GM10248 (cell line): ENCODE measurements around the gene LAMTOR2.

Experiments used
- CTCF ChIA-PET: fragments of 300-600 bp; sonication (Branson Sonifier 250); formaldehyde crosslinking; extraction: SDS; loops from one replicate; lab custom pipeline; 2021; ENCODE audit warnings: antibody characterized with exemption; lab: Yijun Ruan, JAX
- POLR2A ChIA-PET: fragments of 350-650 bp; sonication (Branson Sonifier 250); formaldehyde crosslinking; extraction: SDS; loops from one replicate; lab custom pipeline; 2020; ENCODE audit warnings: antibody characterized with exemption; lab: Yijun Ruan, JAX
- DNase-seq: peaks from one replicate; pipeline ENCODE4 v3.0.0; 2012; ENCODE audit errors: extremely low spot score
- TF ChIP-seq, protein P1 (sequence below): IDR thresholded peaks from 2 replicates; pipeline ENCODE4 v1.5.1; 2012; ENCODE audit warnings: mild to moderate bottlenecking, low read depth; ENCODE audit errors: extremely low read depth, missing control alignments, control extremely low read depth

LAMTOR2 gene

GRCh38 chr1:156090138-156090839 lies 35.7 kb downstream of the LAMTOR2 start:
- POLR2A ChIA-PET: no interaction called here

DNA sequence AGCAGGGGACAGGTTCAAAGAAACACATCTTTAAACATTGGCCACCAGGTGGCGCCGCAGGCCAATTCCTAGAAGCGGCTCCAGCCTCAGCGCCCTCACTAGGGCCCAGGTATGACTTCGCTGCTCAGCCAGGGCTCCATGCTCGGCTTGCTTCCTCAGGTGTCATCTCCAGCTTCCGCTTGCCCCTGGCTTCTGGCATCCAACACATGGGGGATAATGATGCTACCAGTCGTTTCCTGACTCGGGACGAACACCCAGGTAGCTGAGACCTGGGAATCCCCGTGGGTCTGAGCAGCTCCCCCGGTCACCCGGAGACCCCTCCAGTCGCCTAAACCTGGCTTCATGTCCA lies 36.2 kb downstream of the LAMTOR2 start:
- ChIA-PET CTCF (interaction anchor here (0.6 to 29.1 kb wide), 20 partner anchors 9 to 282 kb away, joined by 3 to 1172 read pairs (median 4); partner anchors contain the start of genes LMNA and MEX3A), POLR2A (no interaction called here)
- peak; percentile 86 for DNase-seq
- TF ChIP-seq, protein P1, sequence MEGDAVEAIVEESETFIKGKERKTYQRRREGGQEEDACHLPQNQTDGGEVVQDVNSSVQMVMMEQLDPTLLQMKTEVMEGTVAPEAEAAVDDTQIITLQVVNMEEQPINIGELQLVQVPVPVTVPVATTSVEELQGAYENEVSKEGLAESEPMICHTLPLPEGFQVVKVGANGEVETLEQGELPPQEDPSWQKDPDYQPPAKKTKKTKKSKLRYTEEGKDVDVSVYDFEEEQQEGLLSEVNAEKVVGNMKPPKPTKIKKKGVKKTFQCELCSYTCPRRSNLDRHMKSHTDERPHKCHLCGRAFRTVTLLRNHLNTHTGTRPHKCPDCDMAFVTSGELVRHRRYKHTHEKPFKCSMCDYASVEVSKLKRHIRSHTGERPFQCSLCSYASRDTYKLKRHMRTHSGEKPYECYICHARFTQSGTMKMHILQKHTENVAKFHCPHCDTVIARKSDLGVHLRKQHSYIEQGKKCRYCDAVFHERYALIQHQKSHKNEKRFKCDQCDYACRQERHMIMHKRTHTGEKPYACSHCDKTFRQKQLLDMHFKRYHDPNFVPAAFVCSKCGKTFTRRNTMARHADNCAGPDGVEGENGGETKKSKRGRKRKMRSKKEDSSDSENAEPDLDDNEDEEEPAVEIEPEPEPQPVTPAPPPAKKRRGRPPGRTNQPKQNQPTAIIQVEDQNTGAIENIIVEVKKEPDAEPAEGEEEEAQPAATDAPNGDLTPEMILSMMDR: peak; percentile 71

More at GRCh38 chr1:156090138-156090839, 35.7 kb downstream of the LAMTOR2 start:
- DNase-seq: no peak
- CTCF ChIA-PET: interaction anchor here (1.0 to 29.1 kb wide), 18 partner anchors 9 to 282 kb away, joined by 3 to 1172 read pairs (median 4); partner anchors contain the start of gene LMNA
- TF ChIP-seq, protein P1: no peak

DNA sequence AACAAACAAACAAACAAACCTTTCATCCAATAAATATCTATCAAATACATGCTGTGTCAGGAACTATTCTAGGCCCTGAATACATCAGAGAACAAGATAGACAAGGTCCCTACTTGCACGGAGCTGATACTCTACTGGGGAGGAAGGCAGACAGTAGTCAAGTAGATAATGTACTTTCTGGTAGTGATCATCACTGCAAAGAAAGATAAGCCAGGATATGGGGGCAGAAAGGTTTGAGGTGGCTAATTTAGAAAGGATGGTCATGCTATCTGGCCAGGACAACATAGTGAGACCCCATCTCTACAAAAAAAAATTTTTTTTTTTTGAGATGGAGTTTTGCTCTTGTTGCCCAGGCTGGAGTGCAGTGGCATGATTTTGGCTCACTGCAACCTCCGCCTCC lies 37.0 kb downstream of the LAMTOR2 start:
- TF ChIP-seq, protein P1: no peak
- ChIA-PET CTCF (interaction anchor here (0.7 to 29.1 kb wide), 16 partner anchors 8 to 354 kb away, joined by 3 to 1172 read pairs (median 4); partner anchors contain the start of genes LMNA, PMF1 and RAB25), POLR2A (no interaction called here)
- DNase-seq: no peak

DNA sequence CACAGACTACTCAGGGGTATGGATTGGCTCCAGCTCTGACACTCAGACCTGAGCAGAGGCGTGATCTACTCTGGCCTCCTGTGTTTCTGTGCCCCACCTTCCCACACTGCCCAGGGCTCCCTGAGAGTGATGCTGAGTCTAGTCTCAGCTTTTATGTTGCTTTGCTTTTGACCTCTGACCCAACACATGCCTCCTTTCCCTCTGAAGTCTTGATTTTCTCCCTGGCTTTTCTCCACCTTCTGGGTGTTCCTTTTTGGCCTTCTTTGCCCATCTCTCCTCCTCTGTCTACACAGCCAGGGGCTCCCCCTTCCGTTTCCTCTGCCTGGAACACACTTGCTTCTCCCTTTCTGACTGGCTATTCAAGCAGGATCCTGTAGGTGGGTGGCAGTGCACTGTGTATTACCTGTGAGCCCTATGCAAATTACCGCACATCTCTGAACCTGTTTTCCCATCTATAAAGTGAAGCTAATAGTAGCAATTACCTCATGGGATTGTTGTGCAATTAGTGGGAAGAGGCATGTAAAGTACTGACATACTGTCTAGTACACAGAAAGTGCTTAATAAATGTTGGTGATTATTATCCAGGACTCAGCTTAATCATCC lies 41.4 kb downstream of the LAMTOR2 start:
- TF ChIP-seq, protein P1: peak; percentile 3
- POLR2A ChIA-PET: interaction anchor here (0.6 to 13.4 kb wide), 3 partner anchors 10 to 38 kb away, joined by 5 to 266 read pairs (median 7); partner anchors contain the start of gene LMNA
- no peak for DNase-seq
- CTCF ChIA-PET: interaction anchor here (0.8 to 29.1 kb wide), 28 partner anchors 9 to 350 kb away, joined by 3 to 1172 read pairs (median 4); partner anchors contain the start of genes CCT3, LMNA, MEX3A and PMF1

DNA sequence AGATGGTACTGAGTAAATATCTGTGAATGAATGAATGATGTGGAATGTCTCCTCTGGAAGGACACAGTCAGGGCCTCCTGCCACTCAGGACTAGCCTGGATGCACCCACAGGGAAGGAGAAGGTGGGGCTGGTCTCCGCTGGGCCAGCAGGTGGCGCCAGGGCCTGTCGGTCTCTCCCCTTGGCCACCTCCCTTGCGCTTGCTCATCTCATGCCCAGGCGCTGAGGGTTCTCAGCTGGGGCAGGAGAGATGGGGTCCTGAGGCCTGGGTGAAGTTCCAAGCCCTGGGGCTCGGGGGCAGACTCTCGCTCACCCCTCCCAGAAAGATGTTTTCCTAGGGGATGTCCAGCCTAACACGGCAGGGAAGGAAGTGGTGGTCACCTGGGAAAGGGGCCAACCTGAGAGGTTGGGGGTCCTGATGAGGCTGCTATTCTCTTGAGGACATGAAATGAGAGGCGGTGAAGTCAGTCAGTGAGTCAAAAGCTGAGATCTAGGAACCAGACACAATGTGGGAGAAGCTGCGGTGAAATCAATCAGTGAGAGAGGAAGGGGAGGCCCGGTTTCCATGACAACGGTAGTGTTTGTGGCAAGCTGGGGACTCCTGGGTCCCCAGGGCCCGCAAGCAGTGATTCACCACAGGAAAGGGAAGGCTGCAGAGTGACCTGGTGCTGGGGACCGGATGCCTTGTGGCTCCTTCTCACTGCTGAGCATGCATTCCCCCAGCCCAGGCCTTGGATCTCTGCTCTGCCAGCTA lies 42.2 kb downstream of the LAMTOR2 start:
- CTCF ChIA-PET: interaction anchor here (0.8 to 29.1 kb wide), 35 partner anchors 8 to 349 kb away, joined by 3 to 1172 read pairs (median 5); partner anchors contain the start of genes LMNA, MEX3A, SEMA4A and SMG5
- peak; percentile 84 for DNase-seq
- TF ChIP-seq, protein P1: peak; percentile 86
- POLR2A ChIA-PET: interaction anchor here (0.6 to 13.4 kb wide), 4 partner anchors 9 to 52 kb away, joined by 5 to 266 read pairs (median 6); partner anchors contain the start of gene LMNA
